Measurements from ENCODE around the gene CEP41. TPM values are rescaled to one million over a fixed set of nuclear protein-coding genes. Genes with fewer than 3 reads are reported as not detected.
A peak's percentile ranks its signal among the peaks of the same experiment; 100 is the strongest.

The CEP41 gene
- total and polyA plus RNA-seq, 2 experiments from 2014 or later, result 5.5 to 17.2 TPM

DNA sequence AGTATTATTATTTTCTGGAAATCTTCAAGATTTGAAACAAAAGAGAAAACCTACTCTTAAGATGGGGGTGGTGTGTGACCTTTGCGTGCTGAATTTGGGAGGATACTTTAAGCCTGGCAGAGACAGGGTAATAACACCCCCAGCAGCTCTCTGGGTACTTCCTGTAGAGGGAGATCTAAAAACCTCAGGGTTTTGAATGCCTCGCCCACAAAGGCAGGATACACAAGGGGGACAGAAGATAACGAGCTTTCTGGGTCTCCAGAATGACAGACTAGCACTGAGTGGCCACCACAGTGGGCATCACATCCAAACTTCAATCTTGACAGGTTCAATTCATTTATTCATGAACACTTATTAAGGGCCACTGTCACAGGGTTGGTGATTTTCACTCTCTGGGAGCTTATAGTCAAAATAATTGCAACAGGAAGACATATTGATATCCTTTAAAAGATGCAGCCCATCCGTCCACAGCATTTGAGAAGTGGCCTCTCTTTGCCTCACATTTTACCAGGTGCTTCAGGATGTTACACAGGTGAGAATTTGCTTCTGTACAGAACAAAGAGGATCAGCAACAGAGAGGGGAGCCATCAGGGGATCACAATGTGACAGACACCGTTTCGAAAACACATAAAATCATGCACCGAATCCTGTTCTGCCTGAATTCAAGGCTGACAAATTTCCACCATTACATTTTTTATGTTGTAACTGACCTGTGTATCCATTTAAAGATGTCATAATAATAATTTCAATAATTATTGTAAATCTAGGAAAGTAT, 46.2 kb downstream of the CEP41 start:
- no peak overlapping the region for H2AFZ ChIP-seq
- WGBS (ENCODE audit: low lambda C conversion rate, missing lambda C conversion rate), result 85% methylated on average over 7 of the region's 7 CpGs
- H3K4me3 ChIP-seq, result no peak overlapping the region
- no peaks in the 10 kb centered on the region for H3K27me3 ChIP-seq
- no peak for DNase-seq (ENCODE audit: low spot score)
- H3K36me3 ChIP-seq (replicated peaks; ENCODE audit: insufficient read depth, low read depth), result no peaks in the 10 kb centered on the region
- no peaks in the 10 kb centered on the region for H3K9me3 ChIP-seq (ENCODE audit: low read depth)
- H3K27ac ChIP-seq, result no peak overlapping the region
- no peak overlapping the region for H3K4me2 ChIP-seq
- H4K20me1 ChIP-seq (ENCODE audit: insufficient read depth, poor library complexity, severe bottlenecking), result no peaks in the 10 kb centered on the region
- no peaks in the 10 kb centered on the region for H3K9me2 ChIP-seq (replicated peaks; ENCODE audit: insufficient read depth)
- H3K4me1 ChIP-seq (ENCODE audit: insufficient read depth), result peaks cover 46% of the 10 kb centered on the region
- TF ChIP-seq, protein P1, sequence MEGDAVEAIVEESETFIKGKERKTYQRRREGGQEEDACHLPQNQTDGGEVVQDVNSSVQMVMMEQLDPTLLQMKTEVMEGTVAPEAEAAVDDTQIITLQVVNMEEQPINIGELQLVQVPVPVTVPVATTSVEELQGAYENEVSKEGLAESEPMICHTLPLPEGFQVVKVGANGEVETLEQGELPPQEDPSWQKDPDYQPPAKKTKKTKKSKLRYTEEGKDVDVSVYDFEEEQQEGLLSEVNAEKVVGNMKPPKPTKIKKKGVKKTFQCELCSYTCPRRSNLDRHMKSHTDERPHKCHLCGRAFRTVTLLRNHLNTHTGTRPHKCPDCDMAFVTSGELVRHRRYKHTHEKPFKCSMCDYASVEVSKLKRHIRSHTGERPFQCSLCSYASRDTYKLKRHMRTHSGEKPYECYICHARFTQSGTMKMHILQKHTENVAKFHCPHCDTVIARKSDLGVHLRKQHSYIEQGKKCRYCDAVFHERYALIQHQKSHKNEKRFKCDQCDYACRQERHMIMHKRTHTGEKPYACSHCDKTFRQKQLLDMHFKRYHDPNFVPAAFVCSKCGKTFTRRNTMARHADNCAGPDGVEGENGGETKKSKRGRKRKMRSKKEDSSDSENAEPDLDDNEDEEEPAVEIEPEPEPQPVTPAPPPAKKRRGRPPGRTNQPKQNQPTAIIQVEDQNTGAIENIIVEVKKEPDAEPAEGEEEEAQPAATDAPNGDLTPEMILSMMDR (IDR thresholded peaks at IDR 0.05; ENCODE audit: poor library complexity), result no peak
- TF ChIP-seq EZH2phosphoT487 (IDR thresholded peaks at IDR 0.05; ENCODE audit: low read depth, severe bottlenecking, unreplicated experiment), result no peak
- TF ChIP-seq EZH2 (IDR thresholded peaks at IDR 0.05; ENCODE audit: borderline replicate concordance), result no peak
- H3K79me2 ChIP-seq, result no peaks in the 10 kb centered on the region

DNA sequence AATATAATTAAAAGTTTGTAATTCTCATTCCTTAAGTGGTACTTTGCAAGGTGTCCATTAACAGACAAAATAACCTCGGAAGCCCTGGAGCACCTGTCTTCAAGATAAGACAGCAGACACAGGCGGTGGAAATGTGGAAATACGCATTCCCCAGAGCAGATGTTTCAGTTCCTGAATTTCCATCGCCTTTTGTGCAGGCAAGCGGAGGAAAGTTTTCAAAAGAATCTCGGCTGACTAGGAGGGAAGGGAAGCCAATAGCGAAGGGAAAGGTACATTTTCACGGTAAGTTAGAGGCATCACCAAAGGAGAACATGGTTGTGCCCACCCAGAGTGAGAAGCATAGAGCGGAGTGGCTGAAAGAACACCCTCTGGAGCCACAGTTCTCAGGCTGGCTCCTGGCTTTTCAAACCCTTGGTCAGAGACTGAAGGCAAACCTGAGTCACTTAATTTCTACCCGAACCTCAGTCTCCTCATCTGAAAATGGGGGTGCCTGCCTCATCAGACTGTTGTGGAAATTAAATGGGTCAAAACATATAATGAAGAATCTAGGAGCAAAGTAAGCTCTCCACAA, 46.9 kb downstream of the CEP41 start:
- H3K36me3 ChIP-seq (replicated peaks; ENCODE audit: insufficient read depth, low read depth), result no peaks in the 10 kb centered on the region
- H3K79me2 ChIP-seq, result no peaks in the 10 kb centered on the region
- no peaks in the 10 kb centered on the region for H3K9me3 ChIP-seq (ENCODE audit: low read depth)
- DNase-seq (ENCODE audit: low spot score), result no peak
- peaks cover 46% of the 10 kb centered on the region for H3K4me1 ChIP-seq (ENCODE audit: insufficient read depth)
- H3K4me3 ChIP-seq, result no peak overlapping the region
- TF ChIP-seq EZH2 (IDR thresholded peaks at IDR 0.05; ENCODE audit: borderline replicate concordance) (no peak), EZH2phosphoT487 (IDR thresholded peaks at IDR 0.05; ENCODE audit: low read depth, severe bottlenecking, unreplicated experiment) (no peak)
- TF ChIP-seq, protein P1 (IDR thresholded peaks at IDR 0.05; ENCODE audit: poor library complexity), result no peak
- no peaks in the 10 kb centered on the region for H3K27me3 ChIP-seq
- no peak overlapping the region for H2AFZ ChIP-seq
- WGBS (ENCODE audit: low lambda C conversion rate, missing lambda C conversion rate), result 74% methylated on average over 10 of the region's 10 CpGs
- H3K9me2 ChIP-seq (replicated peaks; ENCODE audit: insufficient read depth), result no peaks in the 10 kb centered on the region
- no peaks in the 10 kb centered on the region for H4K20me1 ChIP-seq (ENCODE audit: insufficient read depth, poor library complexity, severe bottlenecking)
- no peak overlapping the region for H3K4me2 ChIP-seq
- peak overlapping the region; percentile 18 for H3K27ac ChIP-seq

GRCh38 chr7:130393101-130393561, 47.7 kb downstream of the CEP41 start:
- Histone ChIP-seq H3K27ac (peak overlapping the region; percentile 67), H3K79me2 (no peaks in the 10 kb centered on the region), H3K9me3 (ENCODE audit: low read depth) (no peaks in the 10 kb centered on the region), H3K4me2 (peak overlapping the region; percentile 55), H3K27me3 (no peaks in the 10 kb centered on the region), H3K9me2 (replicated peaks; ENCODE audit: insufficient read depth) (no peaks in the 10 kb centered on the region), H2AFZ (no peak overlapping the region), H3K4me3 (no peak overlapping the region), H3K36me3 (replicated peaks; ENCODE audit: insufficient read depth, low read depth) (no peaks in the 10 kb centered on the region), H4K20me1 (ENCODE audit: insufficient read depth, poor library complexity, severe bottlenecking) (no peaks in the 10 kb centered on the region), H3K4me1 (ENCODE audit: insufficient read depth) (peaks cover 43% of the 10 kb centered on the region)
- WGBS (ENCODE audit: low lambda C conversion rate, missing lambda C conversion rate), result 93% methylated on average over 5 of the region's 5 CpGs
- no peak for DNase-seq (ENCODE audit: low spot score)
- TF ChIP-seq EZH2phosphoT487 (IDR thresholded peaks at IDR 0.05; ENCODE audit: low read depth, severe bottlenecking, unreplicated experiment) (no peak), EZH2 (IDR thresholded peaks at IDR 0.05; ENCODE audit: borderline replicate concordance) (no peak)

DNA sequence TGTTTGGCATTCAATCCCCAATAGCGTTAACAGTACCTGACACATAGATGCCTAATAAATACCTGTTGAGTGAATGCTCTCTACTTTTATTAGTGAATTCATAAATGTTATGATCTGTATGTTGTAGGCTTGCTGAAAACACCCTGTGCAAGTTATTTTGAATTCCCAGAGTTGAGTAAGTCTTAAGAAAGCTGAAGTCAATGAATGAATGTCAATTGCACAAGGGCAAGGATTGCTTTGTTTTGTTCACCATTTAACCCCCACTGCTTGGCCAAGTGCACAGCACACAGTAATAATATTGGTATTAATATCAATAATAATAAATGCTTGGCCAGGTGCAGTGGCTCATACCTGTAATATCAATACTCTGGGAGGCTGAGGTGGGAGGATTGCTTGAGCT, 50.3 kb downstream of the CEP41 start:
- peaks cover 22% of the 10 kb centered on the region for H3K4me1 ChIP-seq (ENCODE audit: insufficient read depth)
- no peaks in the 10 kb centered on the region for H3K9me3 ChIP-seq (ENCODE audit: low read depth)
- no peaks in the 10 kb centered on the region for H3K36me3 ChIP-seq (replicated peaks; ENCODE audit: insufficient read depth, low read depth)
- H3K79me2 ChIP-seq, result no peaks in the 10 kb centered on the region
- no peaks in the 10 kb centered on the region for H4K20me1 ChIP-seq (ENCODE audit: insufficient read depth, poor library complexity, severe bottlenecking)
- H3K4me2 ChIP-seq, result no peak overlapping the region
- TF ChIP-seq, protein P1 (IDR thresholded peaks at IDR 0.05; ENCODE audit: poor library complexity), result no peak
- no peak for TF ChIP-seq EZH2 (IDR thresholded peaks at IDR 0.05; ENCODE audit: borderline replicate concordance)
- TF ChIP-seq EZH2phosphoT487 (IDR thresholded peaks at IDR 0.05; ENCODE audit: low read depth, severe bottlenecking, unreplicated experiment), result no peak
- no peak overlapping the region for H2AFZ ChIP-seq
- no peak overlapping the region for H3K4me3 ChIP-seq
- H3K27me3 ChIP-seq, result no peaks in the 10 kb centered on the region
- WGBS (ENCODE audit: low lambda C conversion rate, missing lambda C conversion rate), result 66% methylated on average over 1 of the region's 1 CpG
- H3K9me2 ChIP-seq (replicated peaks; ENCODE audit: insufficient read depth), result no peaks in the 10 kb centered on the region
- H3K27ac ChIP-seq, result no peak overlapping the region
- DNase-seq (ENCODE audit: low spot score), result no peak

Measured in hepatocyte (in vitro differentiated cells).